Measurements from ENCODE around the gene RRP12.

DNA sequence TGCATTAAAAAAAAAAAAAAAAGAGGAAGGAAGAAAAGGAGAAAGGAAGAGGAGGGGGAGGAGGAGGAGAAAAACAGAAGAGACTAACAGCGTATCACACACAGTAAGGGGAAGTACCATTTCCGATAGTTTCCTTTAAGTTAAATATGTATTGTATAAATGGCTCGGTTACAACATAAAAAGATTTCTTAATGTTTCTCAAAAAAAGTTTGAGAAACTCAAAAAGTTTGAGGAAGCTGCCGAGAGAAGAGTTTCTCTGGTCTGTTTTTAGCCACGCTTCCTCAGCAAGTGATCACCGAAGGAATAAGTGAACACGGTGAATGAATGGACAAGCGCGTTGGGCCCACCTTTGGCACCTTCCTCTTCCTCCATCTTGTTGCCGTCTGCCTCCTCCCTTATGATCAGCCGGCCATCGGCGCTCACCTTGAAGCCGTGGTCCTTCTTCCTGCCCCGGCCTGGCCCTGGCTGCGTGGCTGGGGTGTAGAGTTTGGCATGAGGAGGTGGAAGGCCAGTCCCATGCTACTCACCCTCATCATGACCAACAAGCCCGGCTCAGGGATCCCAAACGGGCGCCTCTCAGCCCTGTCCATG is 35.3 kb downstream of the RRP12 start:
- TF ChIP-seq EZH2phosphoT487 (IDR thresholded peaks at IDR 0.05; ENCODE audit: borderline replicate concordance) (no peak), CTCF (conservative IDR thresholded peaks at IDR 0.05; ENCODE audit: low read length) (no peak)
